HCT116 (cell line): ENCODE data around the gene KCTD14. TPM values are rescaled to one million over a fixed set of nuclear protein-coding genes. Genes with fewer than 3 reads are reported as not detected.

Experiments used
- ATAC-seq: fragments of 200-7000 bp; cut with Tn5 transposase; 2 replicates; pipeline ENCODE4 v1.9.1; 2020; ENCODE audit warnings: mild to moderate bottlenecking, moderate library complexity
- BruUV-seq: library from RNA; stranded (reverse); fragments of 400-500 nt; replicated peaks from 2 replicates; lab custom pipeline; 2021; lab: Mats Ljungman, UMichigan
- CTCF ChIA-PET: fragments of 300-600 bp; sonication (Branson Sonifier 250); formaldehyde crosslinking; loops from one replicate; lab custom pipeline; 2021; ENCODE audit warnings: antibody characterized with exemption; lab: Charles Lee
- POLR2A ChIA-PET: fragments of 300-600, 350-600 bp; sonication (Branson Sonifier 250); formaldehyde crosslinking; loops from one replicate; lab custom pipeline; 2021; ENCODE audit warnings: antibody characterized with exemption; lab: Charles Lee
- RAD21 ChIA-PET, 2 experiments: fragments of 300-600 bp; sonication (Branson Sonifier 250); formaldehyde crosslinking; loops; one replicate each; lab custom pipeline; 2023; ENCODE audit warnings: low total read pairs in 2 of 2; ENCODE audit not compliant: uncharacterized antibody in 2 of 2, unreplicated experiment in 2 of 2, low non-redundant PET in 1 of 2; lab: Charles Lee
- DNase-seq: peaks from one replicate; pipeline ENCODE4 v3.0.0-alpha.2; 2010; ENCODE audit warnings: low read depth, low spot score
- H2AFZ ChIP-seq: fragments of 200-600 bp; shearing (Covaris generic), sonication (generic); 2 replicates; pipeline ENCODE4 v1.6.1; 2017; ENCODE audit warnings: low read depth, mixed run types, mixed read lengths, antibody characterized with exemption, low read length; ENCODE audit not compliant: poor library complexity, severe bottlenecking
- H3K27ac ChIP-seq: 2 replicates; pipeline ENCODE4 v1.5.1; 2012; ENCODE audit warnings: low read depth, low read length
- H3K27me3 ChIP-seq: fragments of 200-600 bp; sonication (generic); 2 replicates; pipeline ENCODE4 v1.6.1; 2016; ENCODE audit warnings: mixed run types, low read length, mixed read lengths; ENCODE audit not compliant: insufficient read depth
- H3K36me3 ChIP-seq, 2 experiments: fragments of 200-500 bp in 1 of 2; fragments of 200-600 bp in 1 of 2; sonication (Bioruptor generic) in 1 of 2; sonication (generic) in 1 of 2; 2 replicates each; pipeline versions ENCODE4 v1.5.1 to v1.6.1; 2014 to 2016; ENCODE audit warnings: low read length in 2 of 2, inconsistent platforms in 1 of 2, mixed read lengths in 1 of 2, mixed run types in 1 of 2; ENCODE audit not compliant: insufficient read depth in 2 of 2, control insufficient read depth in 1 of 2
- H3K4me1 ChIP-seq, 2 experiments: fragments of 200-600 bp in 1 of 2; sonication (generic) in 1 of 2; 2 replicates each; pipeline versions ENCODE4 v1.5.1 to v1.6.1; 2012 to 2017; ENCODE audit warnings: low read length in 2 of 2, inconsistent platforms in 1 of 2, mild to moderate bottlenecking in 1 of 2, mixed read lengths in 1 of 2, mixed run types in 1 of 2, moderate library complexity in 1 of 2; ENCODE audit not compliant: insufficient read depth in 2 of 2, control insufficient read depth in 1 of 2
- H3K4me2 ChIP-seq: fragments of 200-600 bp; sonication (generic); 2 replicates; pipeline ENCODE4 v1.6.1; 2017; ENCODE audit warnings: mixed run types, low read length, mixed read lengths
- H3K4me3 ChIP-seq, 2 experiments: fragments of 200-600 bp in 1 of 2; sonication (generic) in 1 of 2; replicated peaks in 1 of 2; 2 replicates each; pipeline ENCODE4 v1.5.1; 2011 to 2016; ENCODE audit warnings: low read length in 2 of 2, control low read depth in 1 of 2, low read depth in 1 of 2, mild to moderate bottlenecking in 1 of 2, mixed read lengths in 1 of 2, mixed run types in 1 of 2
- H3K79me2 ChIP-seq: fragments of 200-600 bp; sonication (generic); 2 replicates; pipeline ENCODE4 v1.6.1; 2017; ENCODE audit warnings: mild to moderate bottlenecking, mixed run types, low read length, moderate library complexity, mixed read lengths; ENCODE audit not compliant: insufficient read depth
- H3K9ac ChIP-seq: fragments of 200-600 bp; sonication (generic); 2 replicates; pipeline ENCODE4 v1.6.1; 2016; ENCODE audit warnings: low read length, mixed read lengths
- H3K9me2 ChIP-seq: fragments of 200-600 bp; sonication (generic), shearing (Covaris generic); 2 replicates; pipeline ENCODE4 v1.6.1; 2017; ENCODE audit warnings: mixed run types, mild to moderate bottlenecking, moderate library complexity; ENCODE audit not compliant: insufficient read depth
- H3K9me3 ChIP-seq, 2 experiments: fragments of 200-500 bp in 1 of 2; fragments of 200-600 bp in 1 of 2; sonication (Bioruptor generic) in 1 of 2; sonication (generic) in 1 of 2; 2 replicates each; pipeline ENCODE4 v1.6.1; 2014 to 2017; ENCODE audit warnings: low read length in 2 of 2, mixed read lengths in 2 of 2, inconsistent platforms in 1 of 2, low read depth in 1 of 2, mild to moderate bottlenecking in 1 of 2, mixed run types in 1 of 2, moderate library complexity in 1 of 2; ENCODE audit not compliant: control insufficient read depth in 1 of 2, insufficient read depth in 1 of 2
- H4K20me1 ChIP-seq: fragments of 200-600 bp; sonication (generic), shearing (Covaris generic); 2 replicates; pipeline ENCODE4 v1.6.1; 2017; ENCODE audit warnings: mixed run types, mild to moderate bottlenecking, moderate library complexity; ENCODE audit not compliant: insufficient read depth
- CBX3 ChIP-seq: IDR thresholded peaks from 2 replicates; pipeline ENCODE4 v1.6.1; 2012; ENCODE audit warnings: low read depth
- EZH2phosphoT487 ChIP-seq: fragments of 200-600 bp; IDR thresholded peaks from 2 replicates; pipeline ENCODE4 v1.6.1; 2018; ENCODE audit warnings: antibody characterized with exemption, borderline replicate concordance
- FOSL1 ChIP-seq: IDR thresholded peaks from 2 replicates; pipeline ENCODE4 v1.6.1; 2012; ENCODE audit warnings: low read depth
- REST ChIP-seq: IDR thresholded peaks from 2 replicates; pipeline ENCODE4 v1.6.1; 2012; ENCODE audit warnings: low read depth
- SP1 ChIP-seq: IDR thresholded peaks from 2 replicates; pipeline ENCODE4 v1.6.1; 2012; ENCODE audit warnings: low read depth
- TCF7L2 ChIP-seq: IDR thresholded peaks from 2 replicates; pipeline ENCODE4 v1.7.0; 2011; ENCODE audit warnings: borderline replicate concordance, inconsistent platforms; ENCODE audit not compliant: insufficient read depth, insufficient read length; ENCODE audit errors: extremely low read depth
- ZBTB33 ChIP-seq: IDR thresholded peaks from 2 replicates; pipeline ENCODE4 v1.6.1; 2011; ENCODE audit warnings: mild to moderate bottlenecking, low read length, moderate library complexity; ENCODE audit not compliant: insufficient replicate concordance; ENCODE audit errors: extremely low read depth
- intact Hi-C: fragments of 100-400 bp; cut with micrococcal nuclease; formaldehyde crosslinking; loops from 2 replicates; pipeline ENCODE4 v1.10.0; 2022
- total RNA-seq: library from RNA; stranded (reverse); gene quantifications from one replicate; pipeline ENCODE4 v1.2.1, GENCODE V29; 2021; ENCODE audit not compliant: unreplicated experiment

Gene KCTD14
- total RNA-seq, 1 experiment from 2014 or later: 15.2 TPM

GRCh38 chr11:78011301-78011700 is 11.8 kb downstream of the KCTD14 start:
- intact Hi-C loops: no loop called here
- Histone ChIP-seq H3K79me2 (no peaks in the 10 kb centered on the region), H3K27me3 (no peaks in the 10 kb centered on the region), H3K36me3 (peaks cover 3 to 5% of the 10 kb centered on the region in 2 experiments; a peak in 3 of 4 replicates), H3K9ac (no peak overlapping the region), H3K9me2 (no peaks in the 10 kb centered on the region), H3K9me3 (no peaks in the 10 kb centered on the region), H2AFZ (no peak overlapping the region), H4K20me1 (no peaks in the 10 kb centered on the region), H3K4me2 (no peak overlapping the region), H3K4me1 (no peaks in the 10 kb centered on the region), H3K27ac (no peak overlapping the region), H3K4me3 (no peak overlapping the region)
- ATAC-seq: no peak
- DNase-seq: no peak
- no TSS peak for BruUV-seq
- POLR2A ChIA-PET: no interaction called here
- no peak for TF ChIP-seq ZBTB33
- no peak for TF ChIP-seq CBX3
- TF ChIP-seq REST: no peak
- TF ChIP-seq TCF7L2: no peak
- TF ChIP-seq FOSL1: no peak
- TF ChIP-seq SP1: no peak
- TF ChIP-seq EZH2phosphoT487: no peak
- CTCF ChIA-PET: no interaction called here
- RAD21 ChIA-PET: no interaction called here
